HG03139 (cell line): ENCODE results near the gene TMEM234.
"Not testable (repeated sequence)": the region's sequence is repeated elsewhere in the genome, so short reads cannot be mapped to it uniquely, and the experiment has no call there.

Source experiments
- ATAC-seq: cut with Tn5 transposase; IDR thresholded peaks from one replicate; pipeline ENCODE4 v1.9.1; 2021; ENCODE audit not compliant: unreplicated experiment

Gene TMEM234

DNA sequence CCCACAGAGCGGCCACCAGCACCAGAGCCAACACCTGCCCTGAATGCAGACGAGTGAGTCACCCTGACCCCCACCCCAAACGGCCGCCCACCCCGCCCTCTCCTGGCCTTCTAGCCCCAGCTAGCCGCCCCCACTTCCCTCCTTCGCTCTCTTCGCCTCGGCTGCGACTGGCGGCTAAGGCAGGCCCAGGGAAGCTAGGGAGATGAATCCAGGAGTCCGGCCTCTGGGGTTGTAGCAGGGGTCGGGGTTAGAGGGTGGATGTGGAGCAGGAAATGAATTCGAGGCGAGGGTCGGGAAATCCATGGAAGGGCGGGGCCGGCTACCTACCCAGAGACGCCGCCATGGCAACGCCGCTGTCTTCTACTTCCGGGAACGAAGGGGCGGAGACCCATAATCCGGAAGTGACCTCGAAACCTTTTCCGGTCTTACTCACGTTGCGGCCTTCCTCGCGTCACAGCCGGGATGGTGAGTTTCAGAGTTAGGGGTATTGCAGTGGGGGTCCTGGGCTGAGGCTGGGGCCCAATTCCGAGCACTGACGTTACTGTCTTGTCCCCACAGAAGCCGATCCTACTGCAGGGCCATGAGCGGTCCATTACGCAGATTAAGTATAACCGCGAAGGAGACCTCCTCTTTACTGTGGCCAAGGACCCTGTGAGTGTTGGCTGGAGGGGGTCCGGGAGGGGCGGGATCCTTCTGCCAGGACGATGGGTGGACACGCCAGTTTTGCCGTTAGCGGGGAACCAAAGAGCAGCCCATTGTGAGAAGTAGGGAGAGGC lies at the start of gene TMEM234, which contains the start of gene EIF3I:
TMEM234 (minus strand) TSS at position 374 of the 776 bp plus-strand sequence; CDS start at position 343, 31 bp downstream.
EIF3I (plus strand) TSS at position 428 of the 776 bp plus-strand sequence; CDS start at position 463, 35 bp downstream.
- peak; percentile 89 for ATAC-seq

DNA sequence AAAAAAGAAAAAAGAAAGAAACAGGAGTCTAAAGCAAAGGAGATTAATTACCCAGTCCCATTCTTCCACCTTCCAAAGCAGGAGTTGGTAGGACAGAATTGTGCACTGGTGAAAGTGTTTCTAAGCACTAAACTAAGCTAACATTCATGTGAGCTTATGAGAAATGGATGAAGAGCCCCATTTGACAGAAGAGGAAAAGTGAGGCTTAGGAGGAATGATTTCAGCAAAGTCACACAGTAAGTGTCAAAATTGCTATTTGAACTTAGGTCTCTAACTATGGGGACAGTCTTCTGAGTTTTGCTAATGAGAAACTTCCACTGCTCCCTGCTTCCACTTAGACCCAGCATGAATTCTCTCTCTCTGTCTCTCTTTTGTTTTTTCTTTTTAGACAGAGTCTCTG lies 47.6 kb upstream of the TMEM234 start:
- ATAC-seq, result no peak

DNA sequence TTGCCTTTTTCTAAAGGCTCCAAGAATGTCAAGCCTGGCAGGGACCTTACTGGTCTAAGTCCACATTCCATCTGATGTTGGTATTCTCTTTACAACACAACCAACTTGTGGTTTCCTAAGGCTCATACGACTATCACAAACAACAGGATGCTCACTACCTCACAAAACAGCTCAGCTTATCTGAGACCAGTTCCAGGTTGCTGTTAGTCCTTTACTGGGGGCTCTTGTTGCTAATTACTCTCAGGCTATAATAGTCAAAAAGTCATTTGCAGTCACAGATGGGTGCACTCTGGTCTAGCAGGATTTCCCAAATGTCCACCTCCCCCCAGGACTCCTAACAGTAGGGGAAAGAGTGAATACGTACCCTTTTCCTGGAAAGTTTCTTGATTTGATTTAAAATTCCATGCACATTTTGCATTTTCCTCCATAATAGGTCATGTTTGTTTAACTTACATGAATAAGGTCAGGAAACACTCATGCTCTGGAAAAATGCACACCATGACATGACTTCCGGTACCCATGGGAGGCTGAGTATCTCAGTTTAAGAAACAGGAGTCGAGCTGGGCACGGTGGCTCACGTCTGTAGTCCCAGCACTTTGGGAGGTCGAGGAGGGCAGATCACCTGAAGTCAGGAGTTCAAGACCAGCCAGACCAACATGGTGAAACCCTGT lies 44.9 kb upstream of the TMEM234 start:
- no peak for ATAC-seq

DNA sequence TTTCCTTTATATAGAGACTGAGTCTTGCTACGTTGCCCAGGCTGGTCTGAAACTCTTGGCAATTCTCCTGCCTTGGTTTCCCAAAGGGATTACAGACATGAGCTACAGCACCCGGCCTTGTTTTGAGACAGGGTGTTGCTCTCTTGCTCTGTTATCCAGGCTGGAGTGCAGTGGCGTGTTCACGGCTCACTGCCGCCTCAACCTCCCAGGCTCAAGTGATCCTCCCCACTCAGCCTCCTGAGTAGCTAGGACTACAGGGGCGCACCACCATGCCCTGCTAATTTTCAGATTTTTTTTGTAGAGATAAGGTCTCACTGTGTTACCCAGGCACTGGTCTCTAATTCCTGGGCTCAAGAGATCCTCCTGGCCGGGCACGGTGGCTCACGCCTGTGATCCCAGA lies 43.7 kb upstream of the TMEM234 start:
- no peak for ATAC-seq

DNA sequence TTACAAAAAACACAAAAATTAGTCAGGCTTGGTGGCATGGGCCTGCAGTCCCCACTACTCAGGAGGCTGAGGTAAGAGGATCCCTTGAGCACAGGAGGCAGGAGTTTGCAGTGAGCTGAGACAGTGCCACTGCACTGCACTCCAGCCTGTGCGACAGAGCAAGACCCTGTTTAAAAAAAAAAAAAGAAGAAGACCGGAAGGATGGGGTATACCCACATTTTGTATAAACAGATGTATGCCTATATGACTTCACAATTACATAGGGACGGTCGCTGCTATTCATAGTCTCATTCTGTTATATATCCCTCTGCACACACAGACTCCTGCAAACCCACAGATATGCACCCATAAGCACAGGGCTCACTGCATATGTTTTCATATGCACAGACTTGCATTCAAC lies 41.6 kb upstream of the TMEM234 start:
- no peak for ATAC-seq

DNA sequence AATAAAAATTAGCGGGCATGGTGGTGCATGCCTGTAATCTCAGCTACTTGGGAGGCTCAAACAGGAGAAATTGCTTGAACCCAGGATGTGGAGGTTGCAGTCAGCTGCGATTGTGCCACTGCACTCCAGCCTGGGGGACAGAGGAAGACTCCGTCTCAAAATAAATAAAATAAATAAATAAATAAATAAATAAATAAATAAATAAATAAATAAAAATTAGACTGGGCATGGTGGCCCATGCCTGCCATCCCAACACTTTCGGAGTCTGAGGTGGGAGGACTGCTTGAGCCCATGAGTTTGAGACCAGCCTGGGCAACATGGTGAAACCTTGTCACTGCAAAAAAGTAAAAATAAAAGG lies 41.1 kb upstream of the TMEM234 start:
- ATAC-seq, result not testable (repeated sequence)

DNA sequence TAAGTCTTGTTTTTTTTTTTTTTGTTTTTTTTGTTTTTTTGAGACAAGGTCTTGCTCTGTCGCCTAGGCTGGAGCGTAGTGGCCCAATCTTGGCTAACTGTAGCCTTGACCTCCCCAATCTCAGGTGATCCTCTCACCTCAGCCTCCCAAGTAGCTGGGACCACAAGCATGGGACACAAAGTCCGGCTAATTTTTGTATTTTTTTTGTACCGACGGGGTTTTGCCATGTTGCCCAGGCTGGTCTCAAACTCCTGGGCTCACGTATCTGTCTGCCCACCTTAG lies 35.0 kb upstream of the TMEM234 start:
- no peak for ATAC-seq

DNA sequence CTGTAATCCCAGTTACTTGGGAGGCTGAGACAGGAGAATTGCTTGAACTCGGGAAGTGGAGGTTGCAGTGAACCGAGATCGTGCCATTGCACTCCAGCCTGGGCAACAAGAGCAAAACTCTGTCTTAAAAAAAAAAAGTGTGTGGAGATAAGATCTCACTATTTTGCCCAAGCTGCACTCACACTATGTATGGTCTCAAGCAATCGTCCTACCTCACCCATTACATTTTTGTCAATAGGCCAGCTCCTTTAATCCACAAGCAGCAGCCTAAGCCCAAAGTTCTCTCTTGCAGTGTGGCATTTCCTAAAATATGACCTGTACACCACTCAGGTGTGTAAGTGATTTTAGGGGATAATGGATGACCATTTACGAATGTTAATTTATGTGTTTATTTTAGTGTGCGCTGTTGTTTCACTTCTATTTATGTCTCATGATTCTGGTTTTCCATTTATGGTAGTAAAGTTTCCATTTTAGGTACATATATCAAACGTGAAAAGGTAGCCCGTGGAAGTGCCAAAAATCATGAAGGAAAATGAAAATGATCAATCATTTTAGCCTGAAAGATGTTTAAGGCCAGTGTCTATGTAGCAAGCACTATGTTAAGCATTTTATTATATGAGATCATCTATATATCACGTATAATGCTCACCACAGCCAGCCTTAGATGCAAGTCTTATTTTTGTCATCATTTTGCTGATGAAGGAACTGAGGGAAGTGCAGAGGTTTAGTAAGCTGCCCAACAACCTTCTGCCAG lies 34.5 kb upstream of the TMEM234 start:
- ATAC-seq, result no peak

DNA sequence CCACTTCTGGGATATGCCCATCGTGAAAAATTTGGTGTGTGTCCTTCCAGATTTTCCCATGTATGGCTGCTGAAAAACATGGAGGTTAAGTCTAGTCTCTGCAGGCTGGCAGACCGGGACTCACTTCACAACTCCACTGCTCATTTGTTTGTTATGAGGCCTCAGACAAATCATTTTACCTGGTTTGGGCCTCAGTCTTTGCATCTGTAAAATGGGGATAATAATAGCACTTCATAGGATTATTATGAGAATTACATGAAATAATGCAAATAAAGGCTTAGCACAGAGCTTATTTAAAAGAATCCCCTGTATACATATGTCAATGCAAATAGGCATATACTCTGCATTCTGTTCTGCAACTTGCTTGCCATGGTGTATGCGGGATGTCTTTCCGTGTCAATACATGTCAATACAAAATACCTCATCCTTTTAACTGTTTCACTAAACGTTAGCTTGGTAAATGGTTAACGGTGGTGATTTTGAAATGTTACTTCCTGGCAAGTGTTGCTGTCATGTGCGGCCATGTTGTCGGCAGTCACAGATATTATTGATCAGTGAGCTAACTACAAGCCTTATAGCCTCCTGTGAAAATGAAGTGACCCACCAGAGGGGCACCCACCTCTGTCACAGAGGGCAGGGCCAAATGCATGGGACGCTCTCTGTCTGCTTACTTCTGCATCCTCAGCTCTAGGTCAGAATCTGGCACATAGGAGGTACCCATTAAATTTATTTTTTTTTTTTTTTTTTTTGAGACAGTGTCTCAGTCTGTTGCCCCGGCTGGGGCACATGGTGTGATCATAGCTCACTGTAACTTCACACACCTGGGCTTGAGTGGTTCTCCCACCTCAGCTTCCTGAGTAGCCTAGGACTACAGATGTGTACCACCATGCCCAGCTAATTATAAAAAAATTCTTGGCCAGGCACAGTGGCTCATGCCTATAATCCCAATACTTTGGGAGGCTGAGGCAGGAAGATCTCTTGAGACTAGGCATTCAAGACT lies 33.2 kb upstream of the TMEM234 start:
- no peak for ATAC-seq

DNA sequence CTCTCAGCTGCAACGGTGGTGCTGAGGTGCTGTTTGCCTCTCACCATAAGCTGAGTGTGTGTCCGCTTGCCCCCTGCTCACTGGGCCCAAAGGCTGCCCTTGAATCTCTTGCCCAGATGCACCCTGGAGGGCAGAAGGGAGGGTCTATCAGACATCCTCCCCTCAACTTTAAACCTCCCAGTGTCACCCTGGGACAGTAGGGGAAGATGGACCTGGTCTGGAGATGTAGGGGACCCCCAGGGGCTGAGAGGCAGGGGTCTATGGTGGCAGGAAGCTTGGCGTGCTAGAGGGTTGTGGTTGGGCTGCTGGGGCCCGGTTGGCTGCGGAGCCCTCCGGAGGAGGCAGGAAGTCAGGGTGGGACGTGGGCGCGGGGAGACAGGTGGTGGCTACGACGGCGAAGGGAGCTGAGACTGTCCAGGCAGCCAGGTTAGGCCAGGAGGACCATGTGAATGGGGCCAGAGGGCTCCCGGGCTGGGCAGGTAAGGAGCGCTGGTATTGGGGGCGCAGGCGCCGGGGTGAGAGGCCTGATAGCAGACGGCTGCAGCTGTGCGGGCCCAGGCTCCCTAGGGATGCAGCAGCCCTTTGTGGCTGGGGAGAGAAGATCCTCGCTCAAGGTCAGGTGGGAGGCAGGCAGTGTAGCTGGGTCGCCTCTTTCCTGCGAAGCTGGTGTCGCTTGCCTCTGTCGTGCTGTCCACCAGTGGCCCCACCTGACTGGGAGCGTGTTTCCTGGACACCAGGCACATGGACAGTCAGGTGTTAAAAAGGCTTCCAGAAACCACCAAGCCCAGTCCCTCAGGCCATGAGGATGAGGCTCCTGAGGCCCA lies 29.0 kb upstream of the TMEM234 start, which contains the start of gene LCK:
LCK (plus strand) TSS at position 373 of the 824 bp plus-strand sequence. CDS start 23,065 bp downstream, outside the sequence.
- ATAC-seq, result no peak

DNA sequence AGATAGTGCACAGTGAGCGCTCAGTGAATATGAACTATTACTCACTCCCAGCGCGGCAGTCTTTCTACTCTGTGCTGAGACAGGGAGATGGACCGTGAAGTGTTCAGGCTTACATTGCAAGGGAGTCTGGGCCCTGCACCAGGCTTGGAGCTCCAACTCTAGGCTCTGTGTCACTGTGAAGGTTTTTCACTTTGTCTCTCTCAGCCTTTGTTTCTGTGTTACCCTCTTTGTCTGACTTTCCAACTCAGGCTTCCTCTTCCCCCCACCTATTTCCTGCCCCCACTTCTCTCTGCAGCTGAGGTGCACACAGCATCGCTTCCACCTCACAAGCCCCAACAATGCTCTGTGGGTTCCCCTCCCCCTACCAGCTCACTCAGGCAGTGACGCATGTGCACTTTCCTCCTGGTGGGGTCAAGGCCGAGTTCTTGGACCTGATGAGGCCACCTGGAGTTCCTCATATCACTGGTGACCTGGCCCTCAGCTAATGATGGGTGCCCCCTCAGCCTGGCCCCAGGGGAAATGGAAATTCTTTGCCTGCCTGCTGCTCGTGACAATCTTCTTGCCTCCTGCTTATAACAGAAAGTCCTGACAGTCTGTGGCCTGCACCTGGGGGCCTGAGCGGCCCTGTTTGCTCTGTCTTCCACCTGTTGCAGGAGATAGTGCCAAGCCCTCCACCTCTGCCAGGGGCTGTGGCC lies 27.8 kb upstream of the TMEM234 start:
- ATAC-seq, result peak; percentile 57

DNA sequence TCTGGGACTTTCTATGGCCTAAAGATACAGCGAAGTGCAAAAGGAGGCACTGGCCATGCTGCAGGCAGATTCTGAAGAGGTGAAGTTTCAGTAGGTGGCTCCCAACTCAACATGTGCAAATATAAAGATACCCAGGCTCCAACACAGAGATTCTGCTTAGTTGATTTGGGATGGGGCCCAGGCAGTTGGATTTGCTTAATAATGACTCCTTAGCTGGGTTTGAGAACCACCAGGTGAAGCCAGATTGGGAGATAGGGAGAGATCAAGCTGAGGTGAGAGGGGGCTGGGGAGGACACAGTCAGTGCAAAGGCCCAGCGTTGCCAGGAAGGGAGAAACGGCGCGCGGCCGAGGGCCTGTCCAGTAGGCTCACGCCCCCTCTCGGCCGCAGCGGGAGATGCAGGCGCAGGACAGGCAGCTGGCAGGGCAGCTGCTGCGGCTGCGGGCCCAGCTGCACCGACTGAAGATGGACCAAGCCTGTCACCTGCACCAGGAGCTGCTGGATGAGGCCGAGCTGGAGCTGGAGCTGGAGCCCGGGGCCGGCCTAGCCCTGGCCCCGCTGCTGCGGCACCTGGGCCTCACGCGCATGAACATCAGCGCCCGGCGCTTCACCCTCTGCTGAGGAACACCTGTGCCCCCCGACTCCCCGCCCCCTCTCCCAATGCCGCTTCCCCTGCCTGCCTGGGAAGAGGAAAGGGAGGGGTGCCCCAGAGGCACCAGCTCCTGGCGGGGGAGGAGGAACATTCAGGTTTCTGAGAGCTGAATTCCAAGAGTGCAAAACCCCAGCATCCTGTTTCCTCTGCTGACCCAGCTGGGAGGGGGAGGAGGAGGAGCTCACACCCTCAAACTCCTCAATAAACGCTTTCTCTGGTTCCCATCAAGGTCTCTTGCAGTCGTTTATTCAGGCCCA lies 26.1 kb upstream of the TMEM234 start:
- ATAC-seq, result no peak

DNA sequence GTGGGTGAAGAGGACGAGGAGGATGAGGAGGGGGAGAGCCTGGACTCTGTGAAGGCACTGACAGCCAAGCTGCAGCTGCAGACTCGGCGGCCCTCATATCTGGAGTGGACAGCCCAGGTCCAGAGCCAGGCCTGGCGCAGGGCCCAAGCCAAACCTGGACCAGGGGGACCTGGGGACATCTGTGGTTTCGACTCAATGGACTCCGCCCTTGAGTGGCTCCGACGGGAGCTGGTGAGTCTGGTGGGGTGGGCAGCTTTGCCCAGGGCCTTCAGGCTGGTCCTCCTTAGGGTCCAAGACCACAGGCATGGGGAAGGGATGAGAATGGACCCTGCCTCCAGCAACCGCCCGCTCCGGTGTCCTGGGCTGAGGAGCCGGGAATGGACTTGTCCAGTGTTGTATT lies 25.3 kb upstream of the TMEM234 start:
- no peak for ATAC-seq

DNA sequence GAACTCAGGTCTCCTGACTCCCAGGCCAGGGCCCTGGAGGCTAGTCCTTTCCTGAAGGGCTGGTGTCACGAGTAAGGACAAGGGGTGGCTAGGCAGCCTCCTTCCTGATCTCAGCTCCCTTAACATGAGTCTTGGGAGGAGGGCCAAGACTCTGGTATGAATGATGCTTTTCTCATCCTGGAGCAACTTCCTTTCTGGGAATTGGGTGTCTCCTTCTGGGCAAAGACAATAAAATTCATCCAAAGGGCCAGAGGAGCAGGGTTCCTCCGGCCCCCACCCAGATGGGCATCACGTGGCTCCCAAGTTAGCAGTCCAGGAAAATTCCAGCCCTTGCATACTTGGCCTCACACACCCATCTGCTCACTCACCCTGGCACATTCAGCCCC lies 24.7 kb upstream of the TMEM234 start, which contains the start of gene FAM167B:
FAM167B (plus strand) TSS at position 335 of the 386 bp plus-strand sequence. CDS start 200 bp downstream, outside the sequence.
- no peak for ATAC-seq

DNA sequence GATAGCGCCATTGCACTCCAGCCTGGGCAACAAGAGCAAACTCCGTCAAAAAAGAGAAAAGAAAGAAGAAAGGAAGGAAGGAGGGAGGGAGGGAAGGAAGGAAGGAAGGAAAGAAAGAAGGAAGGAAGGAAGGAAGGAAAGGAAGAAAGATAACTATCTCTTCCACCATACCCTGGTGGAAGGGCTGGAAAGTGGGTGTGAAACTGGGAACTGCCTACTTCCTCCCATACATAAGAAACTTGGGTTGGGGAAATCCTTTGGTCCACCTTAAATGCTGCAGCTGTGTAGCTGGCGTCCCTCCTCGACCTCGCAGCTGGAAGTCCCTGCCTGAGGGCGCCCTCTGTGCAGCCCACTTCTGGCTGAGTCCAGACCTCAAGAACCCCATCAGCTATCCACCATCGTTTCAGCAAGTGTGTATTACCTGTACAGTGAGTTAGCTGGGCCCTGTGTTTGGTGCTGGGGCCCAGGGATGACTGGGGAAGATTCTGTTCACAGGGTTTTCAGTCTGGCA lies 20.2 kb upstream of the TMEM234 start:
- ATAC-seq, result no peak

DNA sequence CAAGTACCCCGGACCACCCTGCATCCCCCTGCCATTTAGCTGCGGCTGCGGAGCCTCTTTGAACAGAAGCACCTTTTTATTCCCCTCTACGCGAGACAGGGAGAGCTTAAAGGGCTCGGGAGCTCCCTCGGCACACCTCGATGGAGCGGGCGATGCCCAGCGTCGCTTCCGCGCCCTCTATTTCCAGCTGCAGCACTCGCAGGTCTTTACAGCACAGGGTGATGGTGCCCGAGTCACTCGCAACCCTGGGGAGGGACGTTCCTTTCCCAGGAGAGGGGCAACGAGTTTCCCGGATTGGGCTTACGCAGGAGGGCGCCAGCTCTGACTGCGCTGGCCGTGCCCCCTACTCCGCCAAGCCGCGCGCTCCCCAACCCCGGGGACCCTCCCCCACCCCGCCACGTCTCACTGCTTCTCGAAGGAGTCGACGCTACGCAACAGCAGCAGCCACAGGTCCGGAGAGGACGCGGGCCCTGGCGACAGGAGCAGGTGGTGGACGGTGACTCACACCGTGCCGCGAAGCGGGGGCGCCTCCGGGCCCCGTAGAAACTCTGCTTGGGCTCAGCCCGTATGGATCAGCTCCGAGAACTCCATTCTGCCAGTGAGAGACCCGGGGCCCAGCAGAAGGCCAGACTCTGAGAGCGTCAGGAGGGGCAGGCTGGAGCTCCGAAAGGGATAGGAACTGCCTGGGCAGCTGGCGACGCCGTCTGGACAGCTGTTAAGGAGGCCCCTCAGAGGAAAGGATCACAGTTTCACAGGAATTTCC lies 19.0 kb upstream of the TMEM234 start:
- ATAC-seq, result no peak
